ENCODE measurements around the gene ZNF521.

- TF ChIP-seq CTCF (IDR thresholded peaks at IDR 0.05; ENCODE audit: low read depth, low read length, missing input control), result no peak
- TF ChIP-seq MAX (IDR thresholded peaks at IDR 0.05), result no peak
- no peak for TF ChIP-seq REST (IDR thresholded peaks at IDR 0.05)
- no peak for TF ChIP-seq GABPA (IDR thresholded peaks at IDR 0.05 in 1 of 2, conservative IDR thresholded peaks at IDR 0.05 in 1 of 2)
- TF ChIP-seq JUND (IDR thresholded peaks at IDR 0.05), result no peak
- TF ChIP-seq YY1 (IDR thresholded peaks at IDR 0.05), result no peak
- no peak for TF ChIP-seq RAD21 (IDR thresholded peaks at IDR 0.05)
- no peak for TF ChIP-seq RXRA (IDR thresholded peaks at IDR 0.05)
These were observed 170.4 kb downstream of the ZNF521 start for GRCh38 chr18:25181581-25181980.
